ENCODE measurements around the gene BCAS1. TPM values are rescaled to one million over a fixed set of nuclear protein-coding genes. Genes with fewer than 3 reads are reported as not detected.

Gene BCAS1
- total RNA-seq, 2 experiments from 2014 or later = 0.05 TPM; not detected in 1

- Mint-ChIP-seq H3K36me3 (ENCODE audit: low read depth) (peaks cover 1% of the 10 kb centered on the region), H3K27ac (no peak overlapping the region), H3K4me1 (ENCODE audit: low read depth) (no peaks in the 10 kb centered on the region), H3K4me3 (no peak overlapping the region), H3K27me3 (ENCODE audit: low read depth) (peaks cover 5% of the 10 kb centered on the region), H3K9me3 (peaks cover 21% of the 10 kb centered on the region)
- no peak for DNase-seq
- CTCF ChIA-PET = no interaction called here
- intact Hi-C loops (cut with micrococcal nuclease) = no loop called here
Observed at GRCh38 chr20:54000262-54000661, 70.1 kb downstream of the BCAS1 start.

- intact Hi-C loops (cut with micrococcal nuclease) = no loop called here
- H3K27me3 Mint-ChIP-seq (ENCODE audit: low read depth) = peaks cover 5% of the 10 kb centered on the region
- no peak overlapping the region for H3K4me3 Mint-ChIP-seq
- no peak for DNase-seq
- H3K4me1 Mint-ChIP-seq (ENCODE audit: low read depth) = no peaks in the 10 kb centered on the region
- H3K27ac Mint-ChIP-seq = no peak overlapping the region
- CTCF ChIA-PET = no interaction called here
- H3K36me3 Mint-ChIP-seq (ENCODE audit: low read depth) = peaks cover 1% of the 10 kb centered on the region
- H3K9me3 Mint-ChIP-seq = peaks cover 21% of the 10 kb centered on the region
Observed at GRCh38 chr20:53999077-53999476, 71.3 kb downstream of the BCAS1 start.

GRCh38 chr20:53996584-53997486, 73.6 kb downstream of the BCAS1 start:
- no peak for DNase-seq
- CTCF ChIA-PET = no interaction called here
- H3K4me3 Mint-ChIP-seq = no peak overlapping the region
- peaks cover 1% of the 10 kb centered on the region for H3K27me3 Mint-ChIP-seq (ENCODE audit: low read depth)
- H3K27ac Mint-ChIP-seq = no peak overlapping the region
- peaks cover 18% of the 10 kb centered on the region for H3K9me3 Mint-ChIP-seq
- H3K36me3 Mint-ChIP-seq (ENCODE audit: low read depth) = peaks cover 1% of the 10 kb centered on the region
- H3K4me1 Mint-ChIP-seq (ENCODE audit: low read depth) = no peaks in the 10 kb centered on the region
- intact Hi-C loops (cut with micrococcal nuclease) = no loop called here

GRCh38 chr20:53995949-53996348, 74.4 kb downstream of the BCAS1 start:
- peaks cover 1% of the 10 kb centered on the region for H3K27me3 Mint-ChIP-seq (ENCODE audit: low read depth)
- no peak overlapping the region for H3K27ac Mint-ChIP-seq
- H3K4me3 Mint-ChIP-seq = no peak overlapping the region
- CTCF ChIA-PET = no interaction called here
- no peaks in the 10 kb centered on the region for H3K4me1 Mint-ChIP-seq (ENCODE audit: low read depth)
- DNase-seq = no peak
- peaks cover 1% of the 10 kb centered on the region for H3K36me3 Mint-ChIP-seq (ENCODE audit: low read depth)
- intact Hi-C loops (cut with micrococcal nuclease) = no loop called here
- H3K9me3 Mint-ChIP-seq = peaks cover 11% of the 10 kb centered on the region

GRCh38 chr20:53994088-53994487, 76.3 kb downstream of the BCAS1 start:
- intact Hi-C loops (cut with micrococcal nuclease) = no loop called here
- peaks cover 1% of the 10 kb centered on the region for H3K27me3 Mint-ChIP-seq (ENCODE audit: low read depth)
- DNase-seq = no peak
- H3K4me3 Mint-ChIP-seq = no peak overlapping the region
- CTCF ChIA-PET = no interaction called here
- H3K9me3 Mint-ChIP-seq = no peaks in the 10 kb centered on the region
- H3K27ac Mint-ChIP-seq = no peak overlapping the region
- H3K4me1 Mint-ChIP-seq (ENCODE audit: low read depth) = no peaks in the 10 kb centered on the region
- H3K36me3 Mint-ChIP-seq (ENCODE audit: low read depth) = no peaks in the 10 kb centered on the region

GRCh38 chr20:53993310-53993709, 77.1 kb downstream of the BCAS1 start:
- DNase-seq = no peak
- no peak overlapping the region for H3K27ac Mint-ChIP-seq
- intact Hi-C loops (cut with micrococcal nuclease) = no loop called here
- no peak overlapping the region for H3K4me3 Mint-ChIP-seq
- CTCF ChIA-PET = no interaction called here
- no peaks in the 10 kb centered on the region for H3K9me3 Mint-ChIP-seq
- H3K4me1 Mint-ChIP-seq (ENCODE audit: low read depth) = no peaks in the 10 kb centered on the region
- H3K36me3 Mint-ChIP-seq (ENCODE audit: low read depth) = no peaks in the 10 kb centered on the region
- peaks cover 1% of the 10 kb centered on the region for H3K27me3 Mint-ChIP-seq (ENCODE audit: low read depth)

GRCh38 chr20:53990768-53991450, 79.5 kb downstream of the BCAS1 start:
- no peak for DNase-seq
- H3K27ac Mint-ChIP-seq = no peak overlapping the region
- no peaks in the 10 kb centered on the region for H3K9me3 Mint-ChIP-seq
- H3K27me3 Mint-ChIP-seq (ENCODE audit: low read depth) = peaks cover 4% of the 10 kb centered on the region
- CTCF ChIA-PET = no interaction called here
- intact Hi-C loops (cut with micrococcal nuclease) = no loop called here
- H3K4me1 Mint-ChIP-seq (ENCODE audit: low read depth) = no peaks in the 10 kb centered on the region
- H3K4me3 Mint-ChIP-seq = no peak overlapping the region
- H3K36me3 Mint-ChIP-seq (ENCODE audit: low read depth) = no peaks in the 10 kb centered on the region

- Mint-ChIP-seq H3K9me3 (no peaks in the 10 kb centered on the region), H3K4me3 (no peak overlapping the region), H3K36me3 (ENCODE audit: low read depth) (no peaks in the 10 kb centered on the region), H3K4me1 (ENCODE audit: low read depth) (no peaks in the 10 kb centered on the region), H3K27me3 (ENCODE audit: low read depth) (peaks cover 4% of the 10 kb centered on the region), H3K27ac (no peak overlapping the region)
- CTCF ChIA-PET = no interaction called here
- intact Hi-C loops (cut with micrococcal nuclease) = no loop called here
- no peak for DNase-seq
Observed at GRCh38 chr20:53990003-53990402, 80.4 kb downstream of the BCAS1 start.

- Mint-ChIP-seq H3K4me3 (no peak overlapping the region), H3K36me3 (ENCODE audit: low read depth) (no peaks in the 10 kb centered on the region), H3K27me3 (ENCODE audit: low read depth) (peaks cover 4% of the 10 kb centered on the region), H3K4me1 (ENCODE audit: low read depth) (no peaks in the 10 kb centered on the region), H3K27ac (no peak overlapping the region), H3K9me3 (no peaks in the 10 kb centered on the region)
- CTCF ChIA-PET = interaction anchor here (0.6 kb wide), 1 partner anchor 427 kb away, joined by 3 read pairs; no protein-coding TSS in a partner anchor
- no peak for DNase-seq
- intact Hi-C loops (cut with micrococcal nuclease) = no loop called here
Observed at GRCh38 chr20:53989401-53989800, 81.0 kb downstream of the BCAS1 start.

GRCh38 chr20:53986037-53986650, 84.2 kb downstream of the BCAS1 start:
- intact Hi-C loops (cut with micrococcal nuclease) = no loop called here
- no peak overlapping the region for H3K27ac Mint-ChIP-seq
- H3K9me3 Mint-ChIP-seq = no peaks in the 10 kb centered on the region
- no peak overlapping the region for H3K4me3 Mint-ChIP-seq
- peaks cover 5% of the 10 kb centered on the region for H3K27me3 Mint-ChIP-seq (ENCODE audit: low read depth)
- no peaks in the 10 kb centered on the region for H3K36me3 Mint-ChIP-seq (ENCODE audit: low read depth)
- DNase-seq = no peak
- CTCF ChIA-PET = no interaction called here
- no peaks in the 10 kb centered on the region for H3K4me1 Mint-ChIP-seq (ENCODE audit: low read depth)

GRCh38 chr20:53985150-53985518, 85.3 kb downstream of the BCAS1 start:
- no peaks in the 10 kb centered on the region for H3K4me1 Mint-ChIP-seq (ENCODE audit: low read depth)
- CTCF ChIA-PET = no interaction called here
- intact Hi-C loops (cut with micrococcal nuclease) = no loop called here
- H3K9me3 Mint-ChIP-seq = no peaks in the 10 kb centered on the region
- no peak overlapping the region for H3K27ac Mint-ChIP-seq
- no peak for DNase-seq
- H3K36me3 Mint-ChIP-seq (ENCODE audit: low read depth) = no peaks in the 10 kb centered on the region
- no peak overlapping the region for H3K4me3 Mint-ChIP-seq
- H3K27me3 Mint-ChIP-seq (ENCODE audit: low read depth) = peaks cover 5% of the 10 kb centered on the region

- Mint-ChIP-seq H3K27ac (no peak overlapping the region), H3K4me3 (no peak overlapping the region), H3K36me3 (ENCODE audit: low read depth) (no peaks in the 10 kb centered on the region), H3K27me3 (ENCODE audit: low read depth) (peaks cover 5% of the 10 kb centered on the region), H3K9me3 (no peaks in the 10 kb centered on the region), H3K4me1 (ENCODE audit: low read depth) (no peaks in the 10 kb centered on the region)
- intact Hi-C loops (cut with micrococcal nuclease) = no loop called here
- CTCF ChIA-PET = interaction anchor here (0.5 kb wide), 1 partner anchor 34 kb away, joined by 4 read pairs; no protein-coding TSS in a partner anchor
- no peak for DNase-seq
Observed at GRCh38 chr20:53984356-53985149, 85.8 kb downstream of the BCAS1 start.
